Activated T-helper 1 cell treated with Interleukin-2 at 50 U/mL for 16 hours (primary cell): Measurements from ENCODE around the gene XPC.

Source experiments
- DNase-seq: peaks from one replicate; pipeline ENCODE4 v3.0.0-alpha.2; 2020; ENCODE audit warnings: low read depth

XPC gene

DNA sequence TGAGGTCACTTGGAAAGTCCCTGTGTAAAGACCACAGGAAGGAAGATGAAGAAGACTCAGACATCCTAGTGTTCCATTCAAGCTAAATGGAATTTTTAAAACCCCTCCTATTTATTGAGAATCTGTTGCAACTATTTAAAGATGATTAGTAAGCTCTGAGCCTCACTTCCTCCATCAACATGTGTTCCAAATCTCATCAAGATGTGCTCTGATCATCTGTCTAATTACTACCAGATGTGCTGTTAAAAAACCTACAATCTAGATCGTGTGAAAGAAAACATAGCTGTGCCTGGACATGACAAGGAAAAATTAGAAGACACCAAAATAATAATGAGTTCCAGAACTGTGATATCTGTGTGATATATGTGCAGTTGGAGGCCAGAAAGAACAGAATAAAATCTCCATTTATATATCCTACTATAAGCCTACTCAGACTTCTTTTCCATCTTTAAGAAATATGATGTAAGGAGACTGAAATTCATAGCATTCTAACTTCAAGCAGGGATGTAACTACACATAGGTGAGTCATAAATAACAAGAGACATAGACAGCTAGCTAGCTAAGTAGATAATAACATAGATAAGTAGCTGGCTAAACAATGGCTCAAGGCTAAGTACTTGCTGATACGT lies 7.8 kb downstream of the XPC start:
- no peak for DNase-seq

DNA sequence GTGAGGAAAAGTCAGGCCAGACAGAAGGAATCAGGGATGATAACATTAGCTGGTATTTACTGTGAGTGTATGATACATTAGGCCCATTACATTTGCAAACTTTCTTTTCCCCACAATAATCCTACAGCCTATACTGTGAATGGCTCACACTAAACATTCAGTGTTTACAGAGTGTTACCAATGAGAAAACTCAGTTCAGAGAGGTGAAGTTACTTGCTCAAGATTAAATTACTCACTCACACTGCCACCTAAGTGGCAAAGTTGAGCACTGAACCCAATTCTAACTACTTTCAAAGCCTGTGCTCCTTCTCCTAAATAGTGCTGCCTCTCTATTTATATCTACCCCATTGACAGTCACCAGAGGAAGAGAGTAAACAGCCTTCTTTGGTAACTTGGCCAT lies 8.5 kb downstream of the XPC start:
- no peak for DNase-seq

DNA sequence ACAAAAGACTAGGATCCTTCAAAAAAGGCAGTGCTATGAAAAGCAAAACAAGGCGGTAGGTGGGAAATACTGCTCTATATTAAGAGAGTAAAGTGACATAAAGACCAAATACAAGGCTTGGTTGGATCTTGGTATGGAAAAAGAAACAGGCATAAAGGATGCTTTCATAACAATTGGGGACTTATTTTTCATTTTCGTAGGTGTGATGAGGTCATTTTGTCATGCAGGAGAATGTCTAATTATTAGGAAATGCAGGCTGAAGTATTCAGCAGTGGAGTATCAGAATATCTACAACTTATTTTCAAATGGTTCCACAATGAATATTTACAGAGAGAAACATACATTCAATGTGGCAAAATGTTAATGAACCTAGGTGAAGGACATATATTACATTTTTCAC lies 9.0 kb downstream of the XPC start:
- no peak for DNase-seq

DNA sequence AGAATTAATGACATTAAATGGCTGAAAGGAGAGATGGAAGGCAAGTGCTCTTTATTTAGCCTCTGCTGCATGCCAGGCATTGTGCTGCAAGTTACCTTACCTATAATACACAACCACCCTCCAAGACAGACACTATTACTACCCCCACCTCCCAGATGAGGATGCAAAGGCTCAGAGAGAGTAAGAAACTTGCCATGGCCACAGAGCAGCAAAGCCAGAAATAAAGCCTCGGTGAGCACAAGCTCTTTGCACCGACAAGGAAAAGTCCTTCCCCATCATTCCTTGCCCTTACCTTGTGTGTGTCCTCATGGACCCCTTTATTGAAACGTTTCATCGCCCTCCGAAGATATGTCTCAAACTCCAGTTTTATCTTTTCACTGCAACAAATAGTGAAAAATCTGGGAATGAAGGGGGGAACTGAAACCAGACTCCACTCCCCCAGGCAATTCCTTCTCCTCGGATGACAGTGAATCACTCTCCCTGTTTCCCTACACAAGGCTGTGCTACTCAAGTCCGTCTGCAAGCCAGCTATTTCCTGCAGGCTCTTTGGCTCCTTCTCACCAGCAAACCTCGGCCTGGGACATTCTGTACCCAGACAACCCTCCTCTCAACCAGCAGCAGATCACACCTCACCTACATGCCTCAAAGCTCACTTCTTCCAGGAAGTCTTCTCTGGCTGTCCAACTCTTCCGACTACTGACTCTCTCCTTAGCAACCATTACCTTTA lies 11.4 kb downstream of the XPC start:
- no peak for DNase-seq

DNA sequence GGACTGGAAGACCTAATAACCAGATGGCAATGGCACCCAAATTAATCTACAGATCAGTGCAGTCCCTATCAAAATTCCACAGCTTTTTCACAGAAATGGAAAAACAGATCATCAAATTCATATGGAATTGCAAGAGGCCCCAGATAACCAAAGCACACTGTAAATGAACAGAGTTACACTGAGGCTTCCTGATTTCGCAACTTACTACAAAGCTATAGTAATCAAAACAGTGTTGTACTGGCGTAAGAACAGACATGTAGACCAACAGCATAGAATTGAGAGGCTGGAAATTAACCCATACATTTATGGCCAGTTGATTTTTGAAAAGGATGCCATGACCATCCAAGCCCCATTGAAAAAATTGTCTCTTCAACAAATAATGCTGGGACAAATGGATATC lies 16.2 kb downstream of the XPC start:
- no peak for DNase-seq

DNA sequence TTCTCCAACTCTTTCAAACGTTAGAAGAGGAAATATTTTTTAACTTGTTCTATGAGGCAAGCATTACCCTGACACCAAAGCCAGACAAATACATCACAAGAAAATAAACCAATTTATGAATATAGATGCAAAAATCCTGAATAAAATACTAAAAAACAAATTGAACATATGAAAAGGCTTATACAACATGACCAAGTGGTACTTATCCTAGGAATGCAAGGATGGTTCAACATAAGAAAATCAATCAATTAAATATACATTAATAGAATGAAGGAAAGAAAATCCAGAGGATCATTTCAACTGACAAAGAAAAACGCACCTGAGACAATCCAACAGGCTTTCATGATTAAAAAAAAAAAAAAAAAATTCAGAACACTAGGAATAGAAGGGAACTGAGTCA lies 17.1 kb downstream of the XPC start:
- DNase-seq: no peak

DNA sequence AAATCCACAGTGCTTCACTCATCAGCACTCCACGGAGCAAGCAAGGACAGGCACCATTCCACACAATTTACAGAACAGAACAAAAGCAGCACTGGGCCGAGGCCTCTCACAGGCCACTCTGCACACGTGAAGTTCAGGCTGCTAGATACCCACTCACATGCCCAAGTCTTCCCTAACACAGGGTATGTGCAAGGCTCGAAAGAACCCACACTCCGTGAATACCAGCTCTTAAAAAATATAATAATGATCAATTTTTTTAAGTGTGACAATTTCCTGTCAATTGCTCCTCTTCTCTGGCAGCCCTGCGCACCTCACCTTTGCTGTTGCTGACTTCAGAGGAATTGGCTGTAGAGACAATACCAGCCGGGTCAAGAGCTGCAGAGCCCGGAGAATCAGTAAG lies 19.0 kb downstream of the XPC start:
- no peak for DNase-seq

DNA sequence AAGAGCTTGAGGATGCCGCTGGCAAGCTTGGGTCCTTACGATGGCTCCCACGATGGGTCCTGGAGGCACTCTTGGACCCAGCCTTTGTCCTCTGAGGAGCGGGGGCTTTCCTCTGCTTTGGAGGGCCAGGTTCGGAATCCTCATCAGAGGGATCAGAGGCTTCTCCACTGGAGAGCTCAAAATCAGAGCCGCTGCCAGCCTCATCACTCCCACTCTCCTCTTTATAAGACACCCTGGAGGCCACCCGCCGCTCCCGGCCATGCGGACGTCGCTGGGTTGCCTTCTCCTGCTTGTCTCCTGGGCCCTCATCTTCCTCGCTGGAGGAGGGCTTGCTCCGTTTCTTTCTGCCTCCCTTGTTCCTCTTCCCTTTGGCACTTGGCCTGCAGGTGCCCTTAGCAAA lies 20.0 kb downstream of the XPC start:
- no peak for DNase-seq

DNA sequence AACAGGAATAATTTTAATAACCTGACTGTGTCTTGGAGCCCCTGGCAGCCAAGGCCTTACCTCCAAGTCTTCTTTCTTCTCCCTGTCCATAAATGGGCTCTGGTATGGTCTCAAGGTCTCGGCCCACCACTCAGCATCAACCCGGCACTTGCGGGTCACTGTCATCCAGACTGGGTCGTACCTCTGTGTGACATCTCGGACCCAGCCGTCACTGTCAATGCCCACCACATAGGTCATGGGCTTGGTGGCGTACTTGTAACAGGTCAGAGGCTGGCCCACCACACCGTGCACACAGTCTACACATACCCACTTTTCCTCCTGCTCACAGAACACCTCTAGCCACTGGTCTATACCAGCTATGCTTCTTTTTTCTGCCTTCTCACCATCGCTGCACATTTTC lies 20.4 kb downstream of the XPC start:
- no peak for DNase-seq

DNA sequence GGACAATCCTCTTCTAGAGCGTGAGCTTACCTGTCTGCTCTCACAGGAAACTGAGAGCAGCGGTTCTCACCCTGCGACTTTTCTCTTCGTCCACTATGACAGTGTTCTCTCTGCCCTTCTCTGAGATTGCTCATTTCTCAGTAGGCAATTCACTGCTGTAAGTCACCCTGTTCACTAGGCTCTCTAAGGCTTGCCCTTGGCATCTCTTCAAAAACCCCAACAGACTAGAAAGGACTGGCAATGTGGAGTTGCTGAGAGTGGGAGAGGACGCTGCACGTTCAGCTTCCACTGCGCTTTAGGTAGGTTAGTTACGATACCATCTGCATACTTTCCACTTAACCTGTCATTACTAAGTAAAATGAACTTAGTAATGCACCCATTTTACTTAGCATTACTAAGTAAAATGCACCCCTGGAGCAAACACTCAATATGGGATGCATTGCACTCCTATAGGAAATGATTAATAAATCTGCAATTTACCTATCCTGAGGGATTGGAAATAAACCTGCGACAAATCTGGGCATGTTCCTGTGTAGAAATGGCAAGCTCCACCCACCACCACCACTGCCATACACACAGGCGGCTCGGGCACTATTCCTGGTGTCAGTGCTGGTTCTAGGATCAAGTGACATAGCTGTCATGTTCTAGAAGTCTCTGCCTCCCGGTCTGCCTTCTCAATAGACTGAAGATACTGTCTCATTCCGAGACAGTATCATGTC lies 21.4 kb downstream of the XPC start:
- no peak for DNase-seq

DNA sequence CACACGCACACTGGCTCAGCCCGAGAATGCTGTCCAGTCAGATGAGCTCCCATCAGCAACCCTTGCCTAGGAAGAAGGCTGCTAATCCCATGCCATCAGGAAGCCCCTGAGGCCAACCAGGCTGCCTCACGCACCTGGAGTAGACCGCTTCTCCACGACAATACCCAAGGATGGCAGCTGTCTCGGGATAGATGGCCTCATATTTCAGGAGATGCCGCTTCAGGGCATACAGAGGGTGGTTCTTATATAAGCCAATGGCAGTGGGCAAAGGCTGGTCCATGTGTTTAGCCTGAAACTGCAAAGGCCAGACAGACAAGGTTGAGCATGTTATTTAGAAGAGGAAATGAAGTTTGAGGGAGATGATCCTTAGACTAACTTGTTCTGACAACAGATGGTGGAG lies 22.2 kb downstream of the XPC start:
- DNase-seq: no peak

DNA sequence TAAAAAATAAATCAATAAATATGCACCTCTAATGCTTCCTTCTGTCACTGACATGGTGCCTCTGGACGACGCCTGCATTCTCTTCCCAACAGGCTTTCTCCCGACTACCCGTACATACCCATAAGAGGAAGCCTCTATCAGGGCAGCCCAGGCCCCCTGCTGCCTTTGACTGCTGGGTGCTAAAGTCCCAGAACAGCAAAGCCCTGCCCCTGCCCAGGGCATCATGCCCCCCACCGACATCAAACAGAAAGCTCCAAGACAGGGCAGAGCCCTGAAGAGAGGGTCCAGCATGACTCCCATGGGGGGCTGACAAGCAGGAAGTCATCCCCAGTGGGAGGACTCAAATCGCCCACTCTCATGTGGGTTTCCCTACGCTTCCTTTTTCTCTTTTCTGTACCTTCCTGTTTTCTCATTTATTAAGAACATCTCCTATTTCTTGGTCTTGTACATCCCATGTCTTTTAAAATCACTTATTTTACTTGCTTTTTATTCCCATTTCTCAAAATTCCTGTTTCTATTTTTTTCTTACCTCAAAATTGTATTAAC lies 23.4 kb downstream of the XPC start:
- DNase-seq: no peak

DNA sequence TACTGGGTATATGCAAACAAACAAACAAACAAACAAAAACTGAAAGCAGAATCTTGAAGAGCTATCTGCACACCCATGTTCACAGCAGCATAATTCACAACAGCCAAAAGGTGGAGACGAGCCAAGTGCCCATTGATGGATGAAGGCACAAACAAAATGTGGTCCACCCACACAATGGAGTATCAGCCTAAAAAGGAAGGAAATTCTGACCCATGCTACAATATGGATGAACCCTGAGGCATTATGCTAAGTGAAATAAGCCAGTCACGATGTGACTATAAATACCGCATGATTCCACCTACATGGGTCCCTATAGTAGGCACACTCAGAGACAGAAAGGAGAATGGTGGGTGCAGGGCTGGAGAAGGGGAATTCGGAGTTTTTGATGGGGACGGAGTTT lies 24.1 kb downstream of the XPC start:
- no peak for DNase-seq

DNA sequence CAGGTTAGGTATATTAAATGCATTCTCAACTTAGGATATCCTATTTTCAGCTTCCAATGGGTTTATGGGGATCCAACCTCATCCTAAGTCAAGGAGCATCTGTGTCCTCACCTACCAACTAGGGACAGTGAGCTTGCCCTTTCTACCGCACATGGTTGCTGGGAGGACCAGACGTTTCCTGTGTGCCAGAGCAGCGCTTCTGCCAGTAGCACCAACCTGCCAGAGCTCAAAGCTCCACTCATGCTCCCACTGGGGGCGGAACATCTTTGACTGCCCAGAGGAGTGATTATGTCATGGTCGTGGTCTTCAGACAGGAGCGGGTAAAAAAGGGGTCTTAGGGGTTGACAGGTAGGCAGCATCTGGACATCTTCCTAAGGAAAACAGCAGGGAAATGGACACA lies 24.7 kb downstream of the XPC start:
- DNase-seq: no peak

DNA sequence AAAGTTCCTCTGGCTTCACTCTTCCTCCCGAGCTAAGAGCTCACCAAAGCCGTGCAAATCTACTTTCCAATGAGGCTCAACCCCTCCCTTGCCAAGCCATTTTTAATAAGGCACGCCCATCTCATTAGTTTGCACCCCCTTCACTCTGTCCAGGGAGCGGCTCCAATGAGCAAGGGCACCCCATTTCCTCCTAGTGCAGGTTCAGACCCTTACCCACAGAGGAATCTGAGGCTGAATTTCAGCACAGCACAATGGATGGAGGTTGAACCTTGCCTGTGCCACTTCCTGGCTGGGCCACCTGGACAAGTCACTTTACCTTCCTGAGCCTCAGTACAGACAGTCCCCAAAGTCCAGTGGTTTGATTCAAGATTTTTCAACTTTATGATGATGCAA lies 25.4 kb downstream of the XPC start:
- DNase-seq: no peak

DNA sequence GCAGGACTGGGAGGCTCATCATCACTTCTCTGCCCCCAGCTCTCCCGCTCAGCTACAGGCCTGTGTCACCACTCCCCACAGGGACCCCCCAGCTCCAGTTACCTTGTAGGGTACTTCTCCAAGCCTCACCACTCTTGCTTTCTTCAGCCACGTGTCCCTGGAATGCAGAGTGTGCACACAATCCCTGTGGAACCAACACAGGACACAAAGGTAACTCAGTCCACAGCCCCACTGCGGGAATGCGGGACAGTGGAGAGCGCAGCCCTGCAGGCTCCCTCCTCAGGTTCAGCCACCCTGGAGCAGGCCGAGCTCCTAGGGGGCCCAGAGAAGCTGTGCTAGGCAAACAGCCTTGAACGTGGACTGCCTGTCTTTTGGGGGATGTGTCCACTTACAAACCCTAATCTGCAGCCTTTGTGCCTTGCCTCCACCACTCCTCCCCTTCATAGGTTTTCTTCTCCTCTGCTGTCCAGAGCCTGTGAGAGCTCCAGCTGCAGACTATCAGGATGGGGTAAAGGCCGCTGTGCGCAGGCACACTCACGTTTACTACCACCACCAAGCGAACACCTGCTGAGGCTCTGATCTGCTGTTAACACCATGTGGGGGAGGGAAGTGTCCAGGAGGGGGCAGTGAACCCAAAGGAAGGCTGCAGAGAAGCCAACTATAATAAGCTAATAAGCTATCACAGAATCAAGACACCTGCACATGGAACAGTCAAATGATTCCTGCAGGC lies 26.0 kb downstream of the XPC start:
- DNase-seq: no peak

DNA sequence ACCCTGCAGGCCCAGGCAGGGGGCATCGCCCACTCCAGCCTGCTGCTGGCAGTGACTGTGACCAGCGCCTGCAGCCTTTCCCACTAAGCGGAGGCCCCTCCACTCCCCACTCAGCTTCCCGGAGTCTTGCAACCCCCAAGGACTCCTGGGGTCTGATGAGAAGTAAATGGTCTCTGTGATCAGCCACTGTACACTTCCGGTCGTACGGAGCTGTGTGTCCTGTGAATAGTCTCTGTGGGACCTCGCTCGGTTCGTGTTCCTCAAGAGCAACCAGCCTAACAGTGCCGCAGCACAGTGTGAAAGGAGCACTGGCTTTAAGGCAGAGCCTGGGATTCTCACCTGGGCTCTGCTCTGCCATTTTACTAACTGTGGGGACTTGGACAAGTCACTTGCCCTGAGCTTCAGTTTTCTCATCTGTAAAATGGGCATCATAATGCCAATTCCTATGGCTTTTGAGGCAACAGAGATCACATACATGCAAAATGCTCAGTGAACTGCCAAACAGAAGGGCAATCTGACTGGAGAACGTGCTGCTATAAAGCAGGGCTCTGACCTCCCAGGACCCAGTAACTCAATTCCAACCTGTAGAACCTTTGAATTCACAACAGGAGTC lies 26.8 kb downstream of the XPC start:
- no peak for DNase-seq

DNA sequence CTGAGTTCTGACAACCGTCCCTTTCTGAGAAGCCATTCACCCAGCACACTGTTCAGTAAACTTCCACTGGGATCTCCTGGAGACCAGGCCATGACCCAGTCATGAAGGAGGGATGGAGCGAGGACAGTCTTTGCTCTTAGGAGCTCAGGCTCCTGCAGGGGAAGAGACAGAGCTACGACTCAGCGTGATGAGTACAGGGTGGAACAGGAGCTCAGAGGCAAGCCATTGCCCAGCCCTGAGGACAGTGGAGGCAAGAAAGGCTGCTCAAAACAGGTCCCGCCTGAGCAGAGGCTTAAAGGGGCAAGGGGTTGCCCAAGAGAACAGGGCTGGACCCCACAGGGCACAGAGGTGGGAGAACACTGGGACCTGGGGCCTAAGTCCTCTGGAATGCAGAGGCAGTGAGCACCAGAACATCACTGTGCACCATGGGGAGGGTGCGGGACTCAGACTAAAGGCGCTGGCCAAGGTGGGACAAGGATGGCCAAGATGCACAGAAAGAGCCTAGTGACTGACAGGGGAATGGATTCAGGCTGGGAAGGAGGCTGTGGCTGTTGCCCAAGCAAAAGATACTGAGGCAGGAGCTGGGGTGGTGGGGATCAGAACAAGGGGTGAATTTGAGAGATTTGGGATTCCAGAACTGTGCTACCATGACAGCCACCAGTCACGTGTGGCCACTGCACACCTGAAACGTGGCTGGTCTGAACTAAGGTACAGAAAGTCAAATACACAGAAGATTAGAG lies 27.7 kb downstream of the XPC start:
- no peak for DNase-seq

DNA sequence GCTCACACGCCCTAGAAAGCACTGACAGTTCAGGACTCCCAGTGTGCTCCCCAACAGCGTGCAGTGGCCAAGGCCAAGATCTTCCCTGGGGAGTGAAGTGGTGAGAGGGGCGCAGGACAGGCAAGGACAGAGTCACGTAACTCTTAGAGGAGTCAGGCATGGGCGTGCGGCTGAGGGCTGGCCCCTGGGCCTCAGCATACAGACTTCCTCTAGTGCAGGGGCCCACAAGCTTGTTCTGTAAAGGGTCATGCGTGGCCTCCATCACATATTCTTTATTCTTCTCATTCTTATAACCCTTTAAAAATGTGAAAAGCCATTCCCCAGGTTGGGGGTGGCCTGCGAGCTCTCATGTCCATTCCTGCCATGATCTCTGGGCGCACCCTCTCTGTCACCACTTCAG lies 28.3 kb downstream of the XPC start:
- DNase-seq: no peak

DNA sequence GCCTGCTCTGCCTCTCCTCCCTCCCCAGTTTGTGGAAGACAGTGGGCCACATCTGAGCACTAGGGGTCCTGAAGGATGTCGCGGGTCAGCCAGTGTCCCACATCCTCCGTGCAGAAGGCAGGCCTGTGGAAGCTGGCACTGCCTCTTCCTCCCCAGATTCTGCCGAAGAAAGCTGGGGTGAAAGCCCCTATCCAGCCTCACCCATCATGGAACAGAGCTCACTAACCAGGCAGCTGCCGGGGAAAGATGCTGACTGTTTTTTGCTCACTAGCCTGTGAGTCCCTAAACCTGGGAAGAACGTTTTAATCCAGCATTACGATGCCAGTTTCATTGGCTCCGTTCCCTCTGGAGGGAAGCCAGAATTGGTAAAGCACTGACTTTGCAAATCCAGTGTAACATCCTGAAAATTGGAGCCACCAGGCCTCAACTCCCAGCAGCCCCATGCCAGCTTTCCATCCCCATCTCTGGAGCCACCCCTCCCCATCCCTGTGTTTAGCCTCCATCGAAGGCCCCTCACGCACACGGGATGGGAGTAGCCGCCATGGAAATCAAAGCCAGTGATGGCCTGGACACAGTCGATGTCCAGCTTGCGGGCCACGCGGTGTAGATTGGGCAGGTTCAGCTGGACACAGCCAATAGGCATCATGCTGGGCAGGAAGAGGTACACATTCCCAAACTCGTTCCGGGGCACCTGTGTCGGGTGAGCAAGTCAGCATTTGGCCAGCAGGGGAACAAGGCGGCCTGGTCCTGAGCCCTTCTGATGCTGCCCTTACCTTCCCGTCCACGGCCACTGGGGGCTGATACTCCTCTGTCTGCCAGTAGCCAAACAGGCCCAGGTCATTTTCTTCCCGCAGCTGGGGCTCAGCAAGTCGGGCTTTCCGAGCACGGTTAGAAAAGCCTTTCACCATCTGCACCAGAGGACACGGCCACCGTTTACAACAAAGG lies 30.1 kb downstream of the XPC start:
- no peak for DNase-seq
